ENCODE data around the gene MTMR3.

DNA sequence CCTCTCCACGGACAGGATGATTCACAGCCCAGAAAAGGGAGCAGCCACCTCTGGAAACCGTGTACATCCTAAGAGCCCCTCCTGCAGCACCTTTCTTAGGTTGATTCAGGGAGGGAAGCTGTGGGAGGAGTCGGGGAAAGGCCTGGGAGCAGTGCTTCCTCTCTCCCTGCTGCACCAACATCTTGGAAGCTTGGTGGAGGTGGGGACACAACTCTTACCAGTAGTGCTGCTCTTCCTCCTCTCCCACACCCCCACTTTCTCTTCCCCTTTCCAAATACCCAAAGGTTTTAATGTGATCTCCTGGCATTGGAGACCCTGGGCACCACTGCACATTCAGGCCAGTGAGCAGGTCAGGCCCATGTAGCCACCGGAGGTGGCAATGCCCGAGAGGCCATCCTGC is 150.9 kb downstream of the MTMR3 start:
- no peak for TF ChIP-seq TAF1 (IDR thresholded peaks at IDR 0.05; ENCODE audit: borderline replicate concordance, insufficient read depth, low read length)
- TF ChIP-seq POLR2AphosphoS5 (IDR thresholded peaks at IDR 0.05; ENCODE audit: low read depth, low read length): no peak

Measured in PFSK-1 (cell line).